Vagina (tissue), 2 donors: ENCODE measurements around the gene C9orf153. TPM values are rescaled to one million over a fixed set of nuclear protein-coding genes. Genes with fewer than 3 reads are reported as not detected.

Experiments
- DNase-seq, 2 donors: peaks; one replicate each; pipeline ENCODE4 v3.0.0-alpha.2; 2017; ENCODE audit errors: extremely low spot score in 2 of 2
- H3K27ac ChIP-seq: fragments of 200-600 bp; sonication (generic); one replicate; pipeline ENCODE4 v1.5.1; 2019
- H3K27me3 ChIP-seq: fragments of 200-600 bp; sonication (generic); one replicate; pipeline ENCODE4 v1.5.1; 2019
- H3K36me3 ChIP-seq, 2 donors: fragments of 200-600 bp; sonication (generic); one replicate each; pipeline ENCODE4 v1.5.1; 2017 to 2019
- H3K4me1 ChIP-seq: fragments of 200-600 bp; sonication (generic); one replicate; pipeline ENCODE4 v1.5.1; 2019
- H3K4me3 ChIP-seq, 2 donors: fragments of 200-600 bp; sonication (generic); 1 replicate in 1 of 2; 2 replicates in 1 of 2; pipeline ENCODE4 v1.5.1; 2016 to 2019
- H3K9me3 ChIP-seq: fragments of 200-600 bp; sonication (generic); one replicate; pipeline ENCODE4 v1.5.1; 2019
- CTCF ChIP-seq, 3 experiments: fragments of 450-650 bp in 2 of 3; fragments of 200-600 bp in 1 of 3; sonication (generic) in 1 of 3; IDR thresholded peaks; one replicate each; pipeline ENCODE4 v1.5.1; 2017 to 2019; ENCODE audit warnings: antibody characterized with exemption in 3 of 3, mild to moderate bottlenecking in 2 of 3, moderate library complexity in 2 of 3
- POLR2A ChIP-seq, 2 donors: fragments of 450-650 bp; IDR thresholded peaks; one replicate each; pipeline ENCODE4 v1.6.1; 2017; ENCODE audit warnings: antibody characterized with exemption in 2 of 2, mild to moderate bottlenecking in 2 of 2, moderate library complexity in 2 of 2
- POLR2AphosphoS5 ChIP-seq, 2 donors: sonication (generic); formaldehyde crosslinking; IDR thresholded peaks; one replicate each; pipeline ENCODE4 v1.9.0; 2017; ENCODE audit warnings: antibody characterized with exemption in 2 of 2, mild to moderate bottlenecking in 2 of 2, low read depth in 1 of 2; ENCODE audit not compliant: insufficient read depth in 1 of 2
- intact Hi-C: fragments of 100-400 bp; cut with DNase I; formaldehyde crosslinking; loops from one replicate; pipeline ENCODE4 v1.15.1; 2023
- total RNA-seq: library from RNA; depleted of rRNA; stranded (reverse); fragments of >200 nt; gene quantifications from one replicate; pipeline ENCODE4 v1.2.3, GENCODE V29; 2016

The C9orf153 gene
- total RNA-seq, 1 donor from 2014 or later = not detected

- Histone ChIP-seq H3K4me1 (no peaks in the 10 kb centered on the region), H3K4me3 (no peak overlapping the region), H3K27me3 (no peaks in the 10 kb centered on the region), H3K36me3 (no peaks in the 10 kb centered on the region), H3K9me3 (no peaks in the 10 kb centered on the region), H3K27ac (no peak overlapping the region)
- intact Hi-C loops = no loop called here
- no peak for DNase-seq
- TF ChIP-seq CTCF (IDR thresholded peaks at IDR 0.05) (no peak), POLR2AphosphoS5 (IDR thresholded peaks at IDR 0.05; ENCODE audit: insufficient read depth in 1 of 2, low read depth in 1 of 2) (no peak), POLR2A (IDR thresholded peaks at IDR 0.05) (no peak)
Observed at GRCh38 chr9:86222667-86223066, 36.8 kb downstream of the C9orf153 start.

- TF ChIP-seq CTCF (IDR thresholded peaks at IDR 0.05) = no peak
- TF ChIP-seq POLR2A (IDR thresholded peaks at IDR 0.05) = no peak
- TF ChIP-seq POLR2AphosphoS5 (IDR thresholded peaks at IDR 0.05; ENCODE audit: insufficient read depth in 1 of 2, low read depth in 1 of 2) = no peak
Observed at GRCh38 chr9:86219606-86220005, 39.9 kb downstream of the C9orf153 start.

GRCh38 chr9:86217076-86217755 is 42.2 kb downstream of the C9orf153 start:
- Histone ChIP-seq H3K27ac (no peak overlapping the region), H3K36me3 (no peaks in the 10 kb centered on the region), H3K9me3 (no peaks in the 10 kb centered on the region), H3K4me3 (no peak overlapping the region), H3K4me1 (no peaks in the 10 kb centered on the region), H3K27me3 (no peaks in the 10 kb centered on the region)
- intact Hi-C loops = no loop called here
- TF ChIP-seq POLR2AphosphoS5 (IDR thresholded peaks at IDR 0.05; ENCODE audit: insufficient read depth in 1 of 2, low read depth in 1 of 2) (no peak), CTCF (IDR thresholded peaks at IDR 0.05) (no peak), POLR2A (IDR thresholded peaks at IDR 0.05) (no peak)
- DNase-seq = no peak

More at GRCh38 chr9:86219606-86220005, 39.9 kb downstream of the C9orf153 start:
- no peaks in the 10 kb centered on the region for H3K9me3 ChIP-seq
- H3K4me1 ChIP-seq = no peaks in the 10 kb centered on the region
- H3K36me3 ChIP-seq = no peaks in the 10 kb centered on the region
- no peak for DNase-seq
- H3K27me3 ChIP-seq = no peaks in the 10 kb centered on the region
- H3K27ac ChIP-seq = no peak overlapping the region
- intact Hi-C loops = no loop called here
- no peak overlapping the region for H3K4me3 ChIP-seq

GRCh38 chr9:86207193-86207592 is 52.3 kb downstream of the C9orf153 start:
- DNase-seq = no peak
- intact Hi-C loops = no loop called here
- H3K27ac ChIP-seq = no peak overlapping the region
- no peaks in the 10 kb centered on the region for H3K9me3 ChIP-seq
- H3K36me3 ChIP-seq = no peaks in the 10 kb centered on the region
- TF ChIP-seq POLR2A (IDR thresholded peaks at IDR 0.05) (no peak), POLR2AphosphoS5 (IDR thresholded peaks at IDR 0.05; ENCODE audit: insufficient read depth in 1 of 2, low read depth in 1 of 2) (no peak)
- no peaks in the 10 kb centered on the region for H3K27me3 ChIP-seq
- no peak overlapping the region for H3K4me3 ChIP-seq
- no peaks in the 10 kb centered on the region for H3K4me1 ChIP-seq

- Histone ChIP-seq H3K27me3 (no peaks in the 10 kb centered on the region), H3K4me3 (no peak overlapping the region), H3K27ac (no peak overlapping the region), H3K9me3 (no peaks in the 10 kb centered on the region), H3K4me1 (no peaks in the 10 kb centered on the region), H3K36me3 (no peaks in the 10 kb centered on the region)
- intact Hi-C loops = no loop called here
- DNase-seq = no peak
- peak; percentile 40 to 60 (median 51) for TF ChIP-seq CTCF (IDR thresholded peaks at IDR 0.05)
- no peak for TF ChIP-seq POLR2AphosphoS5 (IDR thresholded peaks at IDR 0.05; ENCODE audit: insufficient read depth in 1 of 2, low read depth in 1 of 2)
- no peak for TF ChIP-seq POLR2A (IDR thresholded peaks at IDR 0.05)
Observed at GRCh38 chr9:86202338-86202882, 57.0 kb downstream of the C9orf153 start.
